Duodenal mucosa (tissue), 2 donors: ENCODE results near the gene HRC.
"Not testable (repeated sequence)": the region's sequence is repeated elsewhere in the genome, so short reads cannot be mapped to it uniquely, and the experiment has no call there.

Source experiments
- H3K27ac ChIP-seq: one replicate; pipeline ENCODE4 v1.7.0; 2013; ENCODE audit warnings: low read depth, low read length
- H3K27me3 ChIP-seq, 2 donors: one replicate each; pipeline ENCODE4 v1.7.0; 2013; ENCODE audit warnings: low read length in 2 of 2, control low read depth in 1 of 2; ENCODE audit not compliant: insufficient read depth in 2 of 2, control insufficient read depth in 1 of 2
- H3K36me3 ChIP-seq, 2 donors: one replicate each; pipeline ENCODE4 v1.7.0; 2013; ENCODE audit warnings: low read length in 2 of 2, control low read depth in 1 of 2; ENCODE audit not compliant: insufficient read depth in 2 of 2, control insufficient read depth in 1 of 2
- H3K4me1 ChIP-seq, 2 donors: one replicate each; pipeline ENCODE4 v1.7.0; 2013; ENCODE audit warnings: low read length in 2 of 2, control low read depth in 1 of 2; ENCODE audit not compliant: insufficient read depth in 2 of 2, control insufficient read depth in 1 of 2
- H3K4me3 ChIP-seq, 2 donors: one replicate each; pipeline ENCODE4 v1.7.0; 2013; ENCODE audit warnings: low read length in 2 of 2, low read depth in 1 of 2
- H3K9ac ChIP-seq, 2 donors: one replicate each; pipeline ENCODE4 v1.7.0; 2013; ENCODE audit warnings: low read length in 2 of 2, low read depth in 1 of 2
- H3K9me3 ChIP-seq, 2 donors: one replicate each; pipeline ENCODE4 v1.7.0; 2013; ENCODE audit warnings: low read length in 2 of 2, control low read depth in 1 of 2; ENCODE audit not compliant: control insufficient read depth in 1 of 2

The HRC gene

DNA sequence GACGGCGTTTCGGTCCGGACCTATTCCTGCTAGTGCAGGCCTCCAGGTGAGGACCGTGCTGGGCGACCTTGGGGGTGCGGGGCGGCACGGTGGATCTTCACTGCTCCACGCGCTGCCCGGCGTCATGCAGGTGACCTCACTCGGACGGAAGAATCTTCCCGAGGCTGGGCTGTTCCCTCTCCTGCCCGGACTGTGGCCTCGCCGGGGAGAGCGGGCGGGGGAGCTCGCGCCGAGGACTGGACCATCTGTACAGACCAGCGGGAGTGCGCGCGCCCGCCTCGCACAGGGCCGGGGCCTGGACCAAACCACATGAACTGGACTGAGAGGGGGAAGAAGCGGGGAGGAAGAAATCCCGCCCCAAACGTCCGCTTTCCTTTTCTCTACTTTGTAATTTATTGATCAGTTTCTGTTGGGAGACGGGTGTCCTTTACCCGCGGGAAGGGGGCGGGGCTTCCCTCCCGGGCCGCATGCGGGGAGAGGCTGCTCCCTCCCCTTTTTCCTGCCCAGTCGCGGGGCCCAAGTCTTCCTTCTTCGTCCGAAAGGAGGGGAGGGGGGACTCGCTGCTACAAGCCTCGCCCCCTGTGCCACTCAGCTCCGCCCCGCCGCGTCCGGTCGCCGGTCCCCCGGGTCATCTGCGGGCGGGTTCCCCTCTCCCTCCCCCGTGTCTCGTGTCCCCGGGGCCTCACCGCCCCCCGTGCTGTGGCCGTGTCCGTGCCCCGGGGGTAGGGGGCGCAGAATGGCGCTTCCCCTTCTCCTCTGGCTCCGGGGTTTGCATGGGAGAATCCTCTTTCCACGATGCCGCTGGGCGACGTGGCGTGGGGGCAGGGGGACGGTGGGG, 4.9 kb downstream of the HRC start:
- peak overlapping the region; percentile 98 to 99 for H3K9ac ChIP-seq
- peak overlapping the region; percentile 88 to 97 for H3K4me3 ChIP-seq
- peak overlapping the region; percentile 97 for H3K27ac ChIP-seq
- peaks cover 42 to 43% of the 10 kb centered on the region in 2 donors for H3K4me1 ChIP-seq
- H3K27me3 ChIP-seq: peaks cover 0 to 5% of the 10 kb centered on the region in 2 donors
- no peaks in the 10 kb centered on the region for H3K9me3 ChIP-seq
- no peaks in the 10 kb centered on the region for H3K36me3 ChIP-seq

DNA sequence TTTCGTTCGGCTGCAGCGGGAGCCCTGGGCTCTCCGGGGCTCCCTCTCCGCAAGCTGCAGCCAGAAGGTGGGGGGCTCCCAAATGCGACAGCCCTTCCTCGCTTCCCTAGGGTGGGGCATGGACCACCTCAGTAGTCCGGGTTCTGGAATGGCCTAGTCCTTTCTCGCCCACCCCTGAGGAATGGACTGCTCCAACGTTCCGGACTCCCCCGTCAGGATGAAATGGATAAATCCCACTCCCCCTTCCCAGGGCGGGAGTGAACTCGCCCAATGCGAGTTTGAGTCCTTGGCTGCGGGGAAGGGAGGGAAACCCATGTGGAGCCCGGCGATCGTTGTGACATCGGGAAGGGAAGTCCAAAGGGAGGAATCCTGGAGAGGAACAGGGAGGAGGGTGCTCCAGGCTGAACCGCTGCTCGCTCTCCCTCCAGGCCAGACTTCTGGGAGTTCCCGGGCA, 5.5 kb downstream of the HRC start:
- Histone ChIP-seq H3K9me3 (no peaks in the 10 kb centered on the region), H3K27me3 (peaks cover 0 to 5% of the 10 kb centered on the region in 2 donors), H3K4me3 (peak overlapping the region; percentile 88 to 97), H3K27ac (peak overlapping the region; percentile 97), H3K9ac (peak overlapping the region; percentile 98 to 99), H3K36me3 (no peaks in the 10 kb centered on the region), H3K4me1 (peaks cover 42 to 43% of the 10 kb centered on the region in 2 donors)

DNA sequence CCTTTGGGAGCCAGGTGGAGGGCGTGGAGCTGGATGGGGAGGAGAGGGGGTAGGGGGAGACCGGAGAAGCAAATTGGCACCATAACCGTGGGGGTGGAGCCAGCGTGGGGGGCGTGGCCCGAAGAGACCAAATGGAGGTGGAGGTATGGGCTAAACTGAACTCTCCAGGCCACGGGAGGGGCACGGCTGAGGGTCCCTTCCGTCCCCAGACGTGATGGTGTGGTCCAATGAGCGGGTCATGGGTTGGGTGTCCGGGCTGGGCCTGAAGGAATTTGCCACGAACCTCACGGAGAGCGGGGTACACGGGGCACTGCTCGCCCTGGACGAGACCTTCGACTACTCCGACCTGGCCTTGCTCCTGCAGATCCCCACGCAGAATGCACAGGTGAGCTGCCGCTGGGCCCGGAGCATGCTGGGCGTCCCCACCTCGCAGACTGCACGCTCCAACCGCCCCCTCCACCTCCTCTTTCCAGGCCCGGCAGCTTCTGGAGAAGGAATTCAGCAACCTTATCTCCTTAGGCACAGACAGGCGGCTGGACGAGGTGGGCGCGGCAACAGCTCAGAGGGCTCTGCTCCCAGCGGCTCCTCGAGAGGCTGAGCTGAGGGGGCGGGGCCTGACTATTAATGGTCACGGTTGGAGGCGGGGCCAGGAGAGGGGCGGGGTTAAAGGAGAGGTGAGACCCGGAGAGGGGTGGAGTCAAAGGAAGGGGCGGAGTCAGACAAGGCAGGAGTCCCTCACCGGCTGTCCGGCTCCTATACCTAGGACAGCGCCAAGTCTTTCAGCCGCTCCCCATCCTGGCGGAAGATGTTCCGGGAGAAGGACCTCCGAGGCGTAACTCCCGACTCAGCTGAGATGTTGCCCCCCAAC, 6.2 kb downstream of the HRC start:
- Histone ChIP-seq H3K9ac (peak overlapping the region; percentile 98 to 99), H3K27me3 (peaks cover 0 to 5% of the 10 kb centered on the region in 2 donors), H3K36me3 (no peaks in the 10 kb centered on the region), H3K4me3 (peak overlapping the region; percentile 88 to 97), H3K4me1 (peaks cover 42 to 43% of the 10 kb centered on the region in 2 donors), H3K27ac (peak overlapping the region; percentile 97), H3K9me3 (no peaks in the 10 kb centered on the region)

- H3K4me3 ChIP-seq: peak overlapping the region; percentile 88 to 97
- no peaks in the 10 kb centered on the region for H3K36me3 ChIP-seq
- H3K27ac ChIP-seq: peak overlapping the region; percentile 58
- no peaks in the 10 kb centered on the region for H3K9me3 ChIP-seq
- H3K27me3 ChIP-seq: peaks cover 0 to 5% of the 10 kb centered on the region in 2 donors
- peak overlapping the region; percentile 57 to 61 for H3K9ac ChIP-seq
- H3K4me1 ChIP-seq: peaks cover 42 to 44% of the 10 kb centered on the region in 2 donors
These were observed 7.0 kb downstream of the HRC start for GRCh38 chr19:49148044-49148682.

GRCh38 chr19:49146408-49146770, 8.8 kb downstream of the HRC start:
- H3K36me3 ChIP-seq, H3K9ac ChIP-seq, H3K27me3 ChIP-seq, H3K27ac ChIP-seq, H3K9me3 ChIP-seq: not testable (repeated sequence)
- Histone ChIP-seq H3K4me3 (peak overlapping the region in 1 of 2 donors; percentile 7), H3K4me1 (peaks cover 42 to 44% of the 10 kb centered on the region in 2 donors)

GRCh38 chr19:49145573-49146407, 9.4 kb downstream of the HRC start:
- Histone ChIP-seq H3K27me3 (peaks cover 0 to 5% of the 10 kb centered on the region in 2 donors), H3K4me3 (peak overlapping the region in 1 of 2 donors; percentile 7), H3K9me3 (no peaks in the 10 kb centered on the region), H3K27ac (no peak overlapping the region), H3K9ac (no peak overlapping the region), H3K36me3 (no peaks in the 10 kb centered on the region), H3K4me1 (peaks cover 38 to 40% of the 10 kb centered on the region in 2 donors)

DNA sequence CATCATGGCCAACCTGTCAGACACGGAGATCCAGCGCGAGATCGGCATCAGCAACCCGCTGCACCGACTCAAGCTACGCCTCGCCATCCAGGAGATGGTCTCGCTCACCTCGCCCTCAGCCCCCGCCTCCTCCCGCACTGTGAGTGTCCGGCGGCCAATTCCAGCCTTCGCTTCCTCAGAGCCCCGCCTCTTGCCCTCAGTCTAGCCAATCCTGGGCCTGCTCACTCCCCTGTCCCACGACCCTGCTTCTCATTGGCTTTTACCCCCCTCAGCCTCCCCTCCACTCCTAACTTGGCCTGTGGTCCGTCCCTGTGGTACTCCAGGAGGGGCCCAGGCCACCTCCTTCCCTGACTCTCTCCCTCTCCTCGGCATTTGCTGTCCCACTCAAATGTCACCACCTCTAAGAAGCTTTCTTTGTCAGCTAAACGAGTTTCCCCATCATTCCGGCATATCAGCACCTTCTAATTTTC, 12.3 kb downstream of the HRC start:
- no peaks in the 10 kb centered on the region for H3K9me3 ChIP-seq
- peak overlapping the region; percentile 72 to 76 for H3K4me3 ChIP-seq
- no peaks in the 10 kb centered on the region for H3K36me3 ChIP-seq
- no peak overlapping the region for H3K27ac ChIP-seq
- H3K27me3 ChIP-seq: no peaks in the 10 kb centered on the region
- peaks cover 18 to 20% of the 10 kb centered on the region in 2 donors for H3K4me1 ChIP-seq
- H3K9ac ChIP-seq: peak overlapping the region in 1 of 2 donors; percentile 47

GRCh38 chr19:49141352-49141751, 13.8 kb downstream of the HRC start:
- Histone ChIP-seq H3K4me3 (no peak overlapping the region), H3K36me3 (no peaks in the 10 kb centered on the region), H3K27ac (no peak overlapping the region), H3K9ac (no peak overlapping the region), H3K9me3 (no peaks in the 10 kb centered on the region), H3K4me1 (peaks cover 16 to 18% of the 10 kb centered on the region in 2 donors), H3K27me3 (no peaks in the 10 kb centered on the region)

GRCh38 chr19:49140951-49141350, 14.2 kb downstream of the HRC start:
- Histone ChIP-seq H3K27ac (no peak overlapping the region), H3K27me3 (no peaks in the 10 kb centered on the region), H3K9me3 (no peaks in the 10 kb centered on the region), H3K4me3 (no peak overlapping the region), H3K4me1 (peaks cover 12 to 14% of the 10 kb centered on the region in 2 donors), H3K9ac (no peak overlapping the region), H3K36me3 (no peaks in the 10 kb centered on the region)
